Ureter (tissue), 1 donor: ENCODE data around the gene NPFF. TPM values are rescaled to one million over a fixed set of nuclear protein-coding genes. Genes with fewer than 3 reads are reported as not detected.
"Not testable (repeated sequence)": the region's sequence is repeated elsewhere in the genome, so short reads cannot be mapped to it uniquely, and the experiment has no call there.

Source experiments
- DNase-seq: peaks from one replicate; pipeline ENCODE4 v3.0.0-alpha.2; 2020; ENCODE audit warnings: low spot score
- total RNA-seq: library from RNA; stranded (reverse); gene quantifications from one replicate; pipeline ENCODE4 v1.2.4, GENCODE V29; 2023
- donor health status: DM: yes; HTN: yes; CAD: no.

NPFF gene, protein sequence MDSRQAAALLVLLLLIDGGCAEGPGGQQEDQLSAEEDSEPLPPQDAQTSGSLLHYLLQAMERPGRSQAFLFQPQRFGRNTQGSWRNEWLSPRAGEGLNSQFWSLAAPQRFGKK
- not detected for total RNA-seq

DNA sequence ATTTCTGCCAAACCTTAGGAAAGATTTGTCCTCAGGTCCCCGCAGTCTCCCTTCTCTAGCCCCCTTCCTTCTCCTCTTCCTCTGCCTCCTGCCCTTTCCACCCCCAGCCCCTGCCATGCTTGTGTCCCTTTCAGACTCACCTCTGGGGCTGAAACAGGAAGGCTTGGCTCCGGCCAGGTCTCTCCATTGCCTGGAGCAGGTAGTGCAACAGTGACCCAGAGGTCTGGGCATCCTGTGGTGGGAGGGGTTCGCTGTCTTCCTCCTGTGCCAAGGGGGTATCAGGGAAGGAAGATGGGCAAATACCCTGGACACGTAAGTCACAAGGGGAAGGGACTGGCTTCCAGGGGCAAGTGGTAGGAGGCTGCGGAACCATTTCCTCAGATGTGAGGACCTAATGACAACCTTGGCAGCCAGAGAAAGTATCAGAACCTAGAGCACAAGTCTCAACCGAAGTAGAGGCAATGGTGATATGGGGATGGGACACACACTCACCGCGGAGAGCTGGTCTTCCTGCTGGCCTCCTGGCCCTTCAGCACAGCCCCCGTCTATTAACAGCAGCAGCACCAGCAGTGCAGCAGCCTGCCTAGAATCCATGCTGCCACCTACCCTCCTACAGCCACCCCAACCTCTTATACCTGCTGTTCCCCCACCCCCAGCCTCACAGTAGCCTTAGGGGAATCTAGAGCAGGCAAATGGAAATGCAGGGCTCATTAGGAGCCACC, at the start of gene NPFF:
NPFF (minus strand) TSS at position 604 of the 722 bp plus-strand sequence; CDS start at position 594, 10 bp downstream.
- no peak for DNase-seq

DNA sequence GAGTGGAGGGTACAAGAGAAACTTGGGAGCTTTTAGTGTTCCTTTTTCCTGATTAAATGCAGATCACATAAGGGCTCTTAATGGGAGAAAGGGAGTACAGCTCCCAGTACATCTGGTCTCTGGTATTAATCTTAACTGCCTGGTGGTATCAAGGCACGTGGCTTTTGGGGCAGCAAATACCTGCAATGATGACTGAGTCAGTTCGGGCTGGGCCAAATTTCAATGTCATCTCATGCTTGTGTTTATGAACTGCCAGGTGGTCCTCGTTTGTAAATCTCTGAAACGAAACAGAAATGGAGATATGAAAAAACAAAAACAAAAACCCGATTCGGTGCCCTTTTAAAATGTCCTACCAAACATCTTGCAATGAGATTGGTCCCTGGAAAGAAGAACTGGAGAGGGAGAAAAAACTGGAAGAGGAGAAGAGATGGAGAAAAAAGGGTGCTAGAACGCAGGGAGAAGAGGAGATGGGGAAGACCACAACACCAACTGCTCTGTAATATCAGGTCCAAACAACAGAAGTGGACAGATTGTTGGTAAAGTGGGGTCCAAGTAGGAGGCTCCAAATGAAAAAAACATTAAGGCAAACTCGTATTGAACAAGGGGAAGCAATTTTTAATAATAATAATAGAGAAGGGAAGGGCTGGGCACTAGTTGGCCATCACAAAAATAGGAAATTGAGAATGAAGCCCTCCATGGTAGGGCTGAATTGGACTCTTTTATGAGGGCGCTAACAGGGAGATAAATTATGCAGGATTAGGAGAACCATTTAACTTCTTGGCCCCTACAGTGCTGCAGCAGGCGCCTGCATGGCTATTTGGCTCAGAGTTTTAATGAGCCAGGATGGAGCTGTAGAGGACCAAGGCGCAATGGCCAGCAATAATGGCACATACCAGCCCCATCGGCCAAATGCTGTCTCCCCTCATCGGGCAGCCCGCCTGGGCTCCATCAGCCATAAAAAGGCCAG, 45.4 kb upstream of the NPFF start:
- no peak for DNase-seq

DNA sequence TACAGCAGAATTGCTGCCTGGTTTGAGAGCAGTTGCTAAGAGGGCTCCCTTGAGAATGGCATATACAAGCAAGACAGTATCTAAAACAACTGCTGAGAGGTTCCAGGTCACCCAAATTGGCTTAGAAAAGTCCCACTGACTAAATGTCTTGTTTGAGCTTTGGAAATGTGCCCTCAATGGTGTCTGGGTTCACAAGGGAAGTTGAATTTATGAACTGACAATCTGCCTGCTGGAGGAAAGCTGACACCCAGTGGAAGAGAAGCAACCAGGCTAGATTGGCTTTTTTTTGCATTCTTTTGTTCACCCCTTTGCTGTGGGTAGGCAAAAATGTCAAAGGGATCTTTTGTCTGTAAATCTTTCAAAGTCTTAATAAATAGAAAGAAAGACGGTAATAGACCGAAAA, 44.6 kb upstream of the NPFF start:
- DNase-seq: no peak

DNA sequence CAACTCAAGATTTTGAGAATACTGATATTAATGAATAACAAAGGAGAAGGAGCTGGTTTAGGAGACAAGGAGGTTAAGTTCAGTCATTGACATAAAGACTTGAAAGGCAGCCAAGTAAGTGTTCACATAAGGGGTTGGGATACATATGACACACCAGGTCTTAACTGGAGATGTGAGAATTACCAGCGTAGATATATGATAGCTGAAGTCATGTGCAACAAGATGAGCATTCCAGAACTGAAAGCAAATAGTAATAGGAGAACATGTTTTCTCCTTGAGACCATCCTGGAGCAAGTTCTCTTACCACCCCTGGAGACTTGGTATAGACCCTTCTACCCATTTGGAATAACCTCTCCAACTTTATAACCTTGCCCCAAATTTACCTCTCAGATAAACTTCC, 43.3 kb upstream of the NPFF start:
- DNase-seq: no peak

- DNase-seq: not testable (repeated sequence)
These were observed 42.8 kb upstream of the NPFF start for GRCh38 chr12:53550131-53550530.

- DNase-seq: not testable (repeated sequence)
These were observed 41.1 kb upstream of the NPFF start for GRCh38 chr12:53548354-53548753.

DNA sequence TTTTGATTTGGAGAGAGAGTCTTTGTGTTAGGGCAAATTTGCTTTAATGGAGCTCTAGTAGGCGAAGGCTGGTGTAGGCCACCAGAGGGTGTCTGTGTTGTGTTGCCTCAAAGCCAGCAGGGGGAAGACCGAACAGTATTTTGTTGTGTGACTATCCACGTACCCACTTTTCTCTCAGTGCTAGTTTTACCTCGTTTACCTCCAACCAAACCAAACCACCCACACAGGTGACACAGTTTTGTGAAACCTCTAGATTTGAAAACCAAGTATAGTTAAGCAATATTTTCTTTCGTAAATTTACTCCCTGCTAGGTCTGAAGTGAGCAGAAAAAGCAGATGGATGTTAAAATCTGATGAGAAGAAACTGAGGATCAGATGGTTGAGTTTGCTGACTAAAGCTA, 36.3 kb upstream of the NPFF start:
- DNase-seq: peak; percentile 72

DNA sequence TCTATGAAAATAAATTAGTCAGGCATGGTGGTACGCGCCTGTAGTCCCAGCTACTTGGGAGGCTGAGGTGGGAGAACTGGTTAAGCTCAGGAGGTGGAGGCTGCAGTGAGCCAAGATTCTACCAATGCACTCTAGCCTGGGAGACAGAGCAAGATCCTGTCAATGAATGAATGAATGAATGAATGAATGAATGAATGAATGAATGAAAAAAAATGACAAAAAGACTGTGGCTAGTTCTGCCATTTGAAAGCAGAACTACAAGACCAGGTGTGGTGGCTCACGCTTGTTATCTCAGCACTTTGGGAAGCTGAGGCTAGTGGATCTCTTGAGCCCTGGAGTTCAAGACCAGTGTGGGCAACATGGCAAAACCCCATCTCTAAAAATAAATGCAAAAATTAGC, 32.2 kb upstream of the NPFF start:
- no peak for DNase-seq

DNA sequence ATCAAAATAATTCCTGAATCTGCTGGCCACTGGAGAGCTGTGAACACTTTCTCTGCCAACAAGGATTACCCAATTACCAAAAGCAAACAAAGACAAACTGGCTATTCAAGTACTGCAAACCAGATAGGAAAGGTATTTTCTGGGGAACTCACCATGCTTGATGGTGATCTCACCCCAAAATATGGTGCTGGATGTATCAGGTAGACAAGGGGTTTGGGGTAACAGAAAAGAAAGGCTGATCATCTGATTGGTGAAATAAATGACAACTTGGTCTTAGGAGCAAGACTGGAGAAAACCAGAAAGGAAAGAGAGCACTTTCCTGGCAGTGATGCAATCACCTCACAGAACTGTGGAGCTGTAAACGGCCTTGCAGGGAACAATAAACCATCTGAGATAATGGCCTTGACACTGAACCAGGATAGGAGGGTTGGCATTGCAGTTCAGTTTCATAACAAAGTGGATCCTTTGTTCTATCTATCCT, 31.0 kb upstream of the NPFF start:
- peak; percentile 62 for DNase-seq

- DNase-seq: no peak
These were observed 29.7 kb upstream of the NPFF start for GRCh38 chr12:53536962-53537361.

DNA sequence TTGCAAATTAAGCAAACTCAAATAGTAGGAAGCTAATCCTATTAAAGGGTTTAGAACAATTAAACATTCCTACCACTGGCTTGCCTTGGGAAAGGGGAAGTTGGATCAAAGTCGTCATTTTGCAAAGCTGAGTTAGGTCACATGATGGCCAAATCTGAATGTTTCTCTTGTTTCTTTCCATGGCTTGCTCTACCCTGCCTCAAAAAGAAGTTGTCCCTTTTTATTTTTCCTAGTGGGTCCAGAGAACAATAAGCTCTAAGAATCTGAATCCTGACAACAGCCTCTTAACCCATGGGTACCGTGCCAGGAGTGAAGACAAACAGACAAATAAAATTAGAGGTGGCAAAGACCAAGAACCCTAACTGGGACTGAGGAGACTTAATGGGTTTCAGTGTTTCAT, 26.2 kb upstream of the NPFF start:
- no peak for DNase-seq

GRCh38 chr12:53532524-53533445, 25.5 kb upstream of the NPFF start:
- no peak for DNase-seq

DNA sequence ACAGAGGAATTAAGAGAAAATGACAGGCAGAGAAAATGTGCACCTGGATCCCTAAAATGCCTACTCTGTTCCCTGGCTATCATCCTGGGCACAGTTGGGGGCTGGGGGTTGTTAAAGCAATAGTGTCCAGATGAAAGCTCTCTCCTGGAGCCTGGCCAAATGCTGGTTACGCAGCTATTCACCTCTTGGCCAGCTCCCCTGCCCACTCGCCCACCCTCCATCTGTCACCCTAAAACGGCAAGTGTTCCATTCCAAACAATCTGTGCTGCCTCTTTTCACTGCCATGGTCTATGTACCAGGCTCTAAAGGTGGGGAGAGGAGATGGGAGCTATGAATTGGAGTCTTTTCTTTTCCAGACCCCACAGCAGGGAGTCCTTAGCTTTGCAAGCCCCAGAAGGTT, 24.7 kb upstream of the NPFF start:
- DNase-seq: no peak

GRCh38 chr12:53530920-53531319, 23.6 kb upstream of the NPFF start:
- DNase-seq: no peak

- DNase-seq: no peak
These were observed 22.8 kb upstream of the NPFF start for GRCh38 chr12:53530061-53530460.

DNA sequence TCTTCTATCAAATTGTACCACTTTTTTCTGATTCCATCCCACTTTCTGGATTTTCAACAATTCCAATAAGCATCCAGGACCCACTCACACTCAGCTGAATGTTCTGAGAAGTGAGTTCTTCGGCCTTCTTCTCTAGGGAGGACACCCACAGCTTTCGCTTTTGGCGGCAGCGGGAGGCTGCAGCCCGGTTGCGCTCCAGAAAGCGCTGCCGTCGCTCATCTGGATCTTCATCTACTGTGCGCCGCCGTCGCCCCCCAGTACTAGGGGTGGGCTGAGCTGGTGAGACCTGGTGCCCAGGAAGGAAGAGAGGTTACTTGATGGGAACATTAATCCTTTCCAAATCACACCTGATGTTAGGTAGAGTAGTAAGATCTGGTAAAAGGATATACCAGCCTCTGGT, 17.2 kb upstream of the NPFF start:
- DNase-seq: no peak

- DNase-seq: no peak
These were observed 15.8 kb upstream of the NPFF start for GRCh38 chr12:53523131-53523530.

GRCh38 chr12:53518381-53518780, 11.1 kb upstream of the NPFF start:
- DNase-seq: no peak

DNA sequence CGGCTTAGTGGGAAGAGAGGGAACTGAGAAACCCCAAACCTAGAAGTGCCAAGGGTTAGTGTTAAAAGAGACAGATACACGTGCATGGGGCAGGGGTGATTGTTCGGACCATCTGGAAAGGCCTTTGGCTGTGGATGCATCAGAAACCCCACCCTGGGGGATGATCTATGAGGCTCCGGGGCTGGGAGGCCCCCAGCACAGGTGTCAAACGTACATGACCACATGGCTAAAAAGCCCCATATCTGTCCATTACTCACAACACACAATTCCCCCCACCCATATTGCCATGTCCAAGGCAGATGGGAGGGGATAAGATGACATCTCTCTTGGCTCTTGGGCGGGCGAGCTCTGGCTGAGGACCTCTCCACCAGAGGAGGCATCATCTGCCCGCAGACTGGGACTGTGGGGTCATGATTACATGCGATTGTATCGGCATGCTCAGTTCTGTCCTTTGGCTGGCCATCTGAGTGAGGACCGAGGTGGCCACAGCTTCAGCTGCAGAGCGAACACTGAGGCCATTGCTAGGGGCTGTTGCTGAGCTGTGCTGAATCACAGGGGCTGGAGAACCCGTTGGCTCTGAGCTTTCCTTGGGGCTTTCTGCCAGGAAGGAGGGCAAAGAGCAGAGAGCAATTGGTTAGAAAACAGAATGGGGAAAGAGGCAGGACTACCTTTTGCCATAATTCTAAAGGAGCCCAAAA, 9.6 kb upstream of the NPFF start:
- no peak for DNase-seq

GRCh38 chr12:53515291-53515680, 8.0 kb upstream of the NPFF start:
- DNase-seq: no peak
